CD4-positive, alpha-beta memory T cell (primary cell): Measurements from ENCODE around the gene MOB4. TPM values are rescaled to one million over a fixed set of nuclear protein-coding genes. Genes with fewer than 3 reads are reported as not detected.
"Not testable (repeated sequence)": the region's sequence is repeated elsewhere in the genome, so short reads cannot be mapped to it uniquely, and the experiment has no call there.

Experiments used
- CTCF ChIA-PET: fragments of 350-600 bp; sonication (Branson Sonifier 250); formaldehyde crosslinking; loops from one replicate; lab custom pipeline; 2021; ENCODE audit warnings: inconsistent platforms; ENCODE audit not compliant: partially characterized antibody; lab: Charles Lee
- POLR2A ChIA-PET: fragments of 350-600 bp; sonication (Branson Sonifier 250); formaldehyde crosslinking; loops from one replicate; lab custom pipeline; 2021; ENCODE audit not compliant: partially characterized antibody; lab: Charles Lee
- DNase-seq, 5 donors: peaks; one replicate each; pipeline versions ENCODE4 v3.0.0 to v3.0.0-alpha.2; 2020 to 2022; ENCODE audit warnings: mixed read lengths in 1 of 5
- H3K27ac ChIP-seq: one replicate; pipeline ENCODE4 v1.7.0; 2013; ENCODE audit warnings: low read depth, low read length
- H3K27me3 ChIP-seq: 2 replicates; pipeline ENCODE4 v1.7.0; 2013; ENCODE audit warnings: mild to moderate bottlenecking, low read length, moderate library complexity; ENCODE audit not compliant: insufficient read depth
- H3K36me3 ChIP-seq: 2 replicates; pipeline ENCODE4 v1.7.0; 2013; ENCODE audit warnings: mild to moderate bottlenecking, low read length, moderate library complexity; ENCODE audit not compliant: insufficient read depth
- H3K4me1 ChIP-seq: 2 replicates; pipeline ENCODE4 v1.7.0; 2013; ENCODE audit warnings: mild to moderate bottlenecking, low read length, moderate library complexity; ENCODE audit not compliant: insufficient read depth
- H3K4me3 ChIP-seq, 2 donors: one replicate each; pipeline ENCODE4 v1.7.0; 2013; ENCODE audit warnings: low read length in 2 of 2, mild to moderate bottlenecking in 1 of 2
- H3K9me3 ChIP-seq, 2 donors: one replicate each; pipeline ENCODE4 v1.7.0; 2013; ENCODE audit warnings: low read length in 2 of 2, control low read depth in 1 of 2; ENCODE audit not compliant: control insufficient read depth in 1 of 2
- H3K27ac Mint-ChIP-seq, 7 donors: one replicate each; pipeline ENCODE4 v1.8.0; 2020 to 2021; ENCODE audit warnings: mixed read lengths in 7 of 7, mild to moderate bottlenecking in 6 of 7, inconsistent platforms in 3 of 7, moderate library complexity in 3 of 7
- H3K27me3 Mint-ChIP-seq, 2 donors: one replicate each; pipeline ENCODE4 v1.8.0; 2020 to 2021; ENCODE audit warnings: mixed read lengths in 2 of 2
- H3K36me3 Mint-ChIP-seq, 2 donors: one replicate each; pipeline ENCODE4 v1.8.0; 2020 to 2021; ENCODE audit warnings: mixed read lengths in 2 of 2, inconsistent platforms in 1 of 2, mild to moderate bottlenecking in 1 of 2
- H3K4me1 Mint-ChIP-seq, 4 donors: one replicate each; pipeline ENCODE4 v1.8.0; 2020 to 2021; ENCODE audit warnings: mixed read lengths in 4 of 4, mild to moderate bottlenecking in 1 of 4
- H3K4me3 Mint-ChIP-seq, 8 donors: one replicate each; pipeline ENCODE4 v1.8.0; 2020 to 2021; ENCODE audit warnings: mixed read lengths in 8 of 8, mild to moderate bottlenecking in 7 of 8, moderate library complexity in 6 of 8, inconsistent platforms in 3 of 8
- H3K9me3 Mint-ChIP-seq, 8 donors: one replicate each; pipeline ENCODE4 v1.8.0; 2020 to 2021; ENCODE audit warnings: mixed read lengths in 8 of 8, mild to moderate bottlenecking in 5 of 8, inconsistent platforms in 3 of 8, moderate library complexity in 1 of 8
- intact Hi-C: fragments of 100-400 bp; cut with micrococcal nuclease; formaldehyde crosslinking; loops from one replicate; pipeline ENCODE4 v1.15.1; 2023
- polyA plus RNA-seq, 2 donors: library from polyadenylated mRNA; unstranded; fragments of 300-500 nt; fragmentation: Illumina TruSeq; gene quantifications; one replicate each; pipeline ENCODE4 v1.2.3, GENCODE V29; 2021
- total RNA-seq, 2 experiments: library from RNA; stranded (reverse); gene quantifications; one replicate each; pipeline ENCODE4 v1.2.3, GENCODE V29; 2021

MOB4 gene
- total and polyA plus RNA-seq, 4 experiments from 2014 or later = 20.2 to 50.6 (median 25.9) TPM

DNA sequence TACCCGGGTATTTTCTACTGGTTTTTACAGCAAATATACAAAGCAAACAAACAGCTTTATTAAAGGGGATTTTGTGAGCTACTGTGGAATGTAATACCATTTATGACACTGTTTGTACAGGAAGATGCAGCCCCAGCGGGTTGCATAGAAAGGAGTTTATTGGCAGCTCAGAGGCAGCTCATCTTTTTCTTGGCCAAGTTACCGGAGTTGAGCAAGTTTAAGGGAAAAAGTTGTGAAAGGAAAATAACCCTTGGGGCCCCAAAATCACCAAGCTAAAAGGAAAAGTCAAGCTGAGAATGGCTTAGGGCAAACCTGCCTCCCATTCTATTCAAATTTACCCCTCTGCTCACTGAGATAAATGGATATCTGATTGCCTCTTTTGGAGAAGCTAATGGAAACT, 60.8 kb downstream of the MOB4 start:
- Mint-ChIP-seq H3K27ac (no peak overlapping the region), H3K9me3 (peaks cover 0 to 28% (median 20%) of the 10 kb centered on the region in 8 donors)

DNA sequence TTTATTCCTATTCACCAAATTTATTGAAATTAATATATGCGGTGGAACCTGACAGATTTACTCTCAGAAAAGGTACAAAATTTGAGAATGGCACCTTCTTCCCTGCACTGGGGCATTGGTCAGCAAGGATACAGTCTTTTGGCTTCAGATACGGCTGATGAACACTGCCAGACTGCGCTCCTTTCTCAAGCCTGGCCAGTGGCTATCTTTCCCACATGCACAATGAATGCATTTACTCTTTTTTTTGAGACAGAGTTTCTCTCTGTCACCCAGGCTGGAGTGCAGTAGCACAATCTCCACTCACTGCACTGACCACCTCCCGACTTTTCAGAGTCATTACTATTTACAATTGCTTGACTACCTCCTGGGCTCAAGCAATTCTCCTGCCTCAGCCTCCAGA, 61.6 kb downstream of the MOB4 start:
- Mint-ChIP-seq H3K4me3 (no peak overlapping the region), H3K27me3 (no peaks in the 10 kb centered on the region), H3K27ac (no peak overlapping the region), H3K36me3 (peaks cover 2 to 14% of the 10 kb centered on the region in 2 donors), H3K9me3 (peaks cover 0 to 28% (median 20%) of the 10 kb centered on the region in 8 donors), H3K4me1 (no peaks in the 10 kb centered on the region)
- Histone ChIP-seq H3K36me3 (no peaks in the 10 kb centered on the region), H3K4me3 (no peak overlapping the region), H3K27ac (no peak overlapping the region), H3K9me3 (no peaks in the 10 kb centered on the region), H3K27me3 (no peaks in the 10 kb centered on the region), H3K4me1 (no peaks in the 10 kb centered on the region)
- POLR2A ChIA-PET = no interaction called here
- DNase-seq = no peak
- intact Hi-C loops = no loop called here
- CTCF ChIA-PET = no interaction called here

More for the DNA sequence above, 60.8 kb downstream of the MOB4 start:
- Histone ChIP-seq H3K27me3 (no peaks in the 10 kb centered on the region), H3K4me1 (no peaks in the 10 kb centered on the region), H3K9me3 (no peaks in the 10 kb centered on the region), H3K27ac (no peak overlapping the region), H3K36me3 (no peaks in the 10 kb centered on the region), H3K4me3 (no peak overlapping the region)
- CTCF ChIA-PET = no interaction called here
- intact Hi-C loops = no loop called here
- H3K36me3 Mint-ChIP-seq = peaks cover 2 to 17% of the 10 kb centered on the region in 2 donors
- H3K4me1 Mint-ChIP-seq = no peaks in the 10 kb centered on the region
- POLR2A ChIA-PET = no interaction called here
- no peak for DNase-seq
- H3K4me3 Mint-ChIP-seq = no peak overlapping the region
- H3K27me3 Mint-ChIP-seq = no peaks in the 10 kb centered on the region

DNA sequence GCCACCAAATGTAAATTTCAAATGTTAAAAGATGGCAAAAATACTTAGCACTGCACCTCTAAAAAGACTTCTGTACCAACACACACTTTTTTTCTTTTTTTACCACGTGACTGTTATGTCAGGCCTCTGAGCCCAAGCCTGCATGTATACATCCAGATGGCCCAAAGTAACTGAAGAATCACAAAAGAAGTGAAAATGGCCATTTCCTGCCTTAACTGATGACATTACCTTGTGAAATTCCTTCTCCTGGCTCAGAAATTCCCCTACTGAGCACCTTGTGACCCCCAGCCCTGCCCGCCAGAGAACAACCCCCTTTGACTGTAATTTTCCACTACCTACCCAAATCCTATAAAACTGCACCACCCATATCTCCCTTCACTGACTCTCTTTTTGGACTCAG, 62.4 kb downstream of the MOB4 start:
- H3K27ac Mint-ChIP-seq, H3K27me3 Mint-ChIP-seq, H3K36me3 ChIP-seq, H3K4me3 ChIP-seq, H3K4me1 Mint-ChIP-seq, H3K36me3 Mint-ChIP-seq, POLR2A ChIA-PET, DNase-seq, intact Hi-C loops, H3K27me3 ChIP-seq, H3K4me3 Mint-ChIP-seq, CTCF ChIA-PET, H3K27ac ChIP-seq, H3K4me1 ChIP-seq, H3K9me3 ChIP-seq: not testable (repeated sequence)
- H3K9me3 Mint-ChIP-seq = peaks cover 0 to 21% (median 16%) of the 10 kb centered on the region in 8 donors

DNA sequence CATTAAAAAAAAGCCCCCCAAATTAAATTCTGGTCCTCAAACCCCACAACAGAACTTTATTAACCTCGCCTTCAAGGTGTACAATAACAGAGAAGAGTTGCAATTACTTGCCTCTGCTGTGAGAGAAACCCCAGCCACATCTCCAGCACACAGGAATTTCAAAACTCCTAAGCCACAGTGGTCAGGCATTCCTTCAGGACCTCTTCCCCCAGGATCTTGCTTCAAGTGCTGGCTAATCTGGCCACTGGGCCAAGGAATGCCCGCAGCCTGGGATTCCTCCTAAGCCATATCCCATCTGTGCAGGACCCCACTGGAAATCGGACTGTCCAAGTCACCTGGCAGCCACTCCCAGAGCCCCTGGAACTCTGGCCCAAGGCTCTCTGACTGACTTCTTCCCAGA, 64.3 kb downstream of the MOB4 start:
- H3K4me3 ChIP-seq, intact Hi-C loops, H3K36me3 Mint-ChIP-seq, POLR2A ChIA-PET, H3K27me3 ChIP-seq, H3K4me1 Mint-ChIP-seq, H3K27me3 Mint-ChIP-seq, H3K27ac Mint-ChIP-seq, H3K4me3 Mint-ChIP-seq, H3K9me3 Mint-ChIP-seq, DNase-seq, CTCF ChIA-PET, H3K36me3 ChIP-seq, H3K4me1 ChIP-seq, H3K9me3 ChIP-seq, H3K27ac ChIP-seq: not testable (repeated sequence)

DNA sequence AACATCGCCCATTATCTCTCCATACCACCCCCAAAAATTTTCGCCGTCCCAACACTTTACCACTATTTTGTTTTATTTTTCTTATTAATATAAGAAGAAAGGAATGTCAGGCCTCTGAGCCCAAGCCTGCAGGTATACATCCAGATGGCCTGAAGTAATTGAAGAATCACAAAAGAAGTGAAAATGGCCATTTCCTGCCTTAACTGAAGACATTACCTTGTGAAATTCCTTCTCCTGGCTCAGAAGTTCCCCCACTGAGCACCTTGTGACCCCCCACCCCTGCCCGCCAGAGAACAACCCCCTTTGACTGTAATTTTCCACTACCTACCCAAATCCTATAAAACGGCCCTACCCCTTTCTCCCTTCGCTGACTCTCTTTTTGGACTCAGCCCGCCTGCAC, 71.4 kb downstream of the MOB4 start:
- H3K9me3 ChIP-seq, H3K9me3 Mint-ChIP-seq, H3K4me1 Mint-ChIP-seq, H3K27ac Mint-ChIP-seq, H3K27me3 ChIP-seq, H3K36me3 ChIP-seq, H3K27ac ChIP-seq, H3K4me3 Mint-ChIP-seq, intact Hi-C loops, CTCF ChIA-PET, H3K4me1 ChIP-seq, H3K36me3 Mint-ChIP-seq, H3K27me3 Mint-ChIP-seq, POLR2A ChIA-PET, DNase-seq, H3K4me3 ChIP-seq: not testable (repeated sequence)

DNA sequence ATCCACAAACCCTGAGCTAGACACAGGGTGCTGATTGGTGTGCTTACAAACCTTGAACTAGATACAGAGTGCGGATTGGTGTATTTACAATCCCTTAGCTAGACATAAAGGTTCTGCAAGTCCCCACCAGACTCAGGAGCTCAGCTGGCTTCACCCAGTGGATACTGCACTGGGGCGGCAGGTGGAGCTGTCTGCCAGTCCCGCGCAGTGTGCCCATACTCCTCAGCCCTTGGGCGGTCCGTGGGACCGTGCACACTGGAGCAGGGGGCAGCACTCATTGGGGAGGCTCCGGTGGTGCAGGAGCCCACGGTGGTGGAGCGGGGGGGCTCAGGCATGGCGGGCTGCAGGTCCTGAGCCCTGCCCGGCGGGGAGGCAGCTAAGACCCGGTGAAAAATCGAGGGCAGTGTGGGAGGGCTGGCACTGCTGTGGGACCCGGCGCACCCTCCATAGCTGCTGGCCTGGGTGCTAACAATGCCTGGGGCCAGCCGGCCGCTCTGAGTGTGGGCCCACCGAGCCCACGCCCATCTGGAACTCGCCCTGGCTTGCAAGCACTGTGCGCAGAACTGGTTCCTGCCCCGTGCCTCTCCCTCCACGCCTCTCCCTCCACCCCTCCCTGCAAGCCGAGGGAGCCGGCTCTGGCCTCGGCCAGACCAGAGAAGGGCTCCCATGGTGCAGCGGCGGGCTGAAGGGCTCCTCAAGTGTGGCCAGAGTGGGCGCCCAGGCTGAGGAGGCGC, 75.6 kb downstream of the MOB4 start:
- CTCF ChIA-PET = no interaction called here
- H3K27ac Mint-ChIP-seq = no peak overlapping the region
- H3K4me1 Mint-ChIP-seq = no peaks in the 10 kb centered on the region
- no peaks in the 10 kb centered on the region for H3K9me3 Mint-ChIP-seq
- no peaks in the 10 kb centered on the region for H3K27me3 ChIP-seq
- no peaks in the 10 kb centered on the region for H3K4me1 ChIP-seq
- H3K27ac ChIP-seq = no peak overlapping the region
- no peak overlapping the region for H3K4me3 Mint-ChIP-seq
- no peaks in the 10 kb centered on the region for H3K36me3 Mint-ChIP-seq
- H3K9me3 ChIP-seq = no peaks in the 10 kb centered on the region
- POLR2A ChIA-PET = no interaction called here
- H3K36me3 ChIP-seq = no peaks in the 10 kb centered on the region
- no peak overlapping the region for H3K4me3 ChIP-seq
- peaks cover 5 to 7% of the 10 kb centered on the region in 2 donors for H3K27me3 Mint-ChIP-seq
- intact Hi-C loops = no loop called here
- DNase-seq = no peak

DNA sequence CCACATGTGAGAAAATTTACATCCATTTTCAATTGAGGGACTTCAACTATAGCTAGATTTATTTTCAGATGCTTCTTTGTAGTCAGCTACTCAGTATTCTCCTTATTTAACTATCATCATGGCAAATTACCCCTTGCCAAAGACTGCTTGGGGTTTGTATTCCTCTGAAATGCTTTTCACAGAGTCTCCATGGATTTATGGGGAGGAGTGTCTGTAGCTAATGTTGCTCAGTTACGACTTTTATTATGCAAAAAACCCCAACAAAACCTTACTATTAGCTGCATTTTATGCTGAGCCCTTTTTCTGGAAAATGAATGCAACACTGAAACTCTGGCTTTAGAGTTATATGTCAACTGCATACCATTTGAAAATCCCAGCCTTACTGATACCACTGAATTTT, 80.9 kb downstream of the MOB4 start:
- DNase-seq = no peak
- H3K27ac ChIP-seq = no peak overlapping the region
- H3K27ac Mint-ChIP-seq = no peak overlapping the region
- no peaks in the 10 kb centered on the region for H3K9me3 ChIP-seq
- H3K27me3 ChIP-seq = no peaks in the 10 kb centered on the region
- POLR2A ChIA-PET = no interaction called here
- H3K4me1 ChIP-seq = no peaks in the 10 kb centered on the region
- H3K36me3 Mint-ChIP-seq = no peaks in the 10 kb centered on the region
- H3K4me3 ChIP-seq = no peak overlapping the region
- no peaks in the 10 kb centered on the region for H3K9me3 Mint-ChIP-seq
- CTCF ChIA-PET = no interaction called here
- H3K27me3 Mint-ChIP-seq = peaks cover 12 to 16% of the 10 kb centered on the region in 2 donors
- no peak overlapping the region for H3K4me3 Mint-ChIP-seq
- intact Hi-C loops = no loop called here
- H3K36me3 ChIP-seq = no peaks in the 10 kb centered on the region
- peaks cover 1 to 6% (median 5%) of the 10 kb centered on the region in 4 donors for H3K4me1 Mint-ChIP-seq
